ENCODE measurements around the gene ARHGEF28.

Gene ARHGEF28

GRCh38 chr5:73906277-73906676 is 280.3 kb downstream of the ARHGEF28 start:
- no peak for DNase-seq (ENCODE audit: low read depth)
- H3K4me3 ChIP-seq (ENCODE audit: low read depth, low read length) = no peak overlapping the region

DNA sequence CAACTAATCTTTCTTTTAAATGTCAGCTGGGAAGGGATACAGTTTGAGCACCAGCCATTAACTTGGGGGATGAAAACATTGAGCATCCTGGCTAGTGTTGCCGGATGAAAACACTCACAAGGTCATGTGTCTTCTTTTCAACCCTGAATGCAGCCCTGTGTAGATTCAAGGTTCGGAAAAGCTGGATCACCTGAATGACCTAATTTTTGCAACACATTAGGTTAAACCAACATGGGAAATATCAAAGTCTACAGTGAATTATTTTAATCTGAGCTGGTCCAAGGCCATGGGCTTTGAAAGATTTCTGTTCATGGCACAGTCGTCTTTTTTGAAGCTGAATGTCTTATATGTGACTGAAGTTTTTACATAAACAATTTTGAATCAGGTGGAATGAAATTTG is 281.2 kb downstream of the ARHGEF28 start:
- no peak for DNase-seq (ENCODE audit: low read depth)
- TF ChIP-seq CTCF (conservative IDR thresholded peaks at IDR 0.05; ENCODE audit: low read depth, low read length) = no peak
- H3K4me3 ChIP-seq (ENCODE audit: low read depth, low read length) = no peak overlapping the region

More at GRCh38 chr5:73906277-73906676, 280.3 kb downstream of the ARHGEF28 start:
- no peak for TF ChIP-seq CTCF (conservative IDR thresholded peaks at IDR 0.05; ENCODE audit: low read depth, low read length)

- DNase-seq (ENCODE audit: low read depth) = peak; percentile 26
- no peak for TF ChIP-seq CTCF (conservative IDR thresholded peaks at IDR 0.05; ENCODE audit: low read depth, low read length)
- no peak overlapping the region for H3K4me3 ChIP-seq (ENCODE audit: low read depth, low read length)
Observed at GRCh38 chr5:73908395-73908794, 282.4 kb downstream of the ARHGEF28 start.

- no peak for TF ChIP-seq CTCF (conservative IDR thresholded peaks at IDR 0.05; ENCODE audit: low read depth, low read length)
- no peak for DNase-seq (ENCODE audit: low read depth)
Observed at GRCh38 chr5:73908846-73909245, 282.9 kb downstream of the ARHGEF28 start.

DNA sequence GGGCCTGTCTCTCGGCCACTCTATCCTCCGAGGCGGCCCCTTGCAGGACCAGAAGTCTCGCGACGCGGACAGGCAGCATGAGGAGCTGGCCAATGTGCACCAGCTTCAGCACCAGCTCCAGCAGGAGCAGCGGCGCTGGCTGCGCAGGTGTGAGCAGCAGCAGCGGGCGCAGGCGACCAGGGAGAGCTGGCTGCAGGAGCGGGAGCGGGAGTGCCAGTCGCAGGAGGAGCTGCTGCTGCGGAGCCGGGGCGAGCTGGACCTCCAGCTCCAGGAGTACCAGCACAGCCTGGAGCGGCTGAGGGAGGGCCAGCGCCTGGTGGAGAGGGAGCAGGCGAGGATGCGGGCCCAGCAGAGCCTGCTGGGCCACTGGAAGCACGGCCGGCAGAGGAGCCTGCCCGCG is 283.5 kb downstream of the ARHGEF28 start:
- TF ChIP-seq CTCF (conservative IDR thresholded peaks at IDR 0.05; ENCODE audit: low read depth, low read length) = no peak
- H3K4me3 ChIP-seq (ENCODE audit: low read depth, low read length) = no peak overlapping the region
- no peak for DNase-seq (ENCODE audit: low read depth)

More at GRCh38 chr5:73908846-73909245, 282.9 kb downstream of the ARHGEF28 start:
- H3K4me3 ChIP-seq (ENCODE audit: low read depth, low read length) = no peak overlapping the region

GRCh38 chr5:73911761-73912393 is 285.9 kb downstream of the ARHGEF28 start:
- H3K4me3 ChIP-seq (ENCODE audit: low read depth, low read length) = no peak overlapping the region

More at GRCh38 chr5:73911761-73912393, 285.9 kb downstream of the ARHGEF28 start:
- TF ChIP-seq CTCF (conservative IDR thresholded peaks at IDR 0.05; ENCODE audit: low read depth, low read length) = no peak
- peak; percentile 36 for DNase-seq (ENCODE audit: low read depth)
